GM23338 (cell line): ENCODE data around the gene TBC1D10B. TPM values are rescaled to one million over a fixed set of nuclear protein-coding genes. Genes with fewer than 3 reads are reported as not detected.

Experiments used
- ATAC-seq: fragments of 200-7000 bp; cut with Tn5 transposase; 3 replicates; pipeline ENCODE4 v1.9.1; 2020
- DNase-seq: peaks from one replicate; pipeline ENCODE4 v3.0.0-alpha.2; 2015; ENCODE audit warnings: low spot score
- H2AFZ ChIP-seq: fragments of 200-600 bp; sonication (generic); 2 replicates; pipeline ENCODE4 v1.8.0; 2016; ENCODE audit warnings: antibody characterized with exemption, mild to moderate bottlenecking, moderate library complexity
- H3F3A ChIP-seq: fragments of 200-600 bp; sonication (generic); replicated peaks from 2 replicates; pipeline ENCODE4 v1.8.0; 2017; ENCODE audit warnings: antibody characterized with exemption, mixed run types, low read depth
- H3K27ac ChIP-seq: fragments of 200-600 bp; sonication (generic); 2 replicates; pipeline ENCODE4 v1.6.1; 2016; ENCODE audit warnings: low read depth
- H3K27me3 ChIP-seq: fragments of 200-600 bp; sonication (generic); 2 replicates; pipeline ENCODE4 v1.8.0; 2016; ENCODE audit warnings: mild to moderate bottlenecking, mixed run types, moderate library complexity; ENCODE audit not compliant: insufficient read depth
- H3K36me3 ChIP-seq: fragments of 200-600 bp; sonication (generic); 2 replicates; pipeline ENCODE4 v1.8.0; 2016; ENCODE audit warnings: mild to moderate bottlenecking; ENCODE audit not compliant: insufficient read depth
- H3K4me1 ChIP-seq: fragments of 200-600 bp; sonication (generic); 2 replicates; pipeline ENCODE4 v1.8.0; 2016; ENCODE audit warnings: mild to moderate bottlenecking, moderate library complexity; ENCODE audit not compliant: insufficient read depth
- H3K4me2 ChIP-seq: fragments of 200-600 bp; sonication (generic); 2 replicates; pipeline ENCODE4 v1.7.1; 2017; ENCODE audit warnings: mixed run types
- H3K4me3 ChIP-seq: fragments of 200-600 bp; sonication (generic); 2 replicates; pipeline ENCODE4 v1.6.1; 2016; ENCODE audit warnings: mixed run types
- H3K79me2 ChIP-seq: fragments of 200-600 bp; sonication (generic); replicated peaks from 2 replicates; pipeline ENCODE4 v1.8.0; 2017; ENCODE audit warnings: mild to moderate bottlenecking; ENCODE audit not compliant: insufficient read depth
- H3K9me2 ChIP-seq: fragments of 200-600 bp; sonication (generic); 2 replicates; pipeline ENCODE4 v1.8.0; 2017; ENCODE audit not compliant: insufficient read depth
- H4K20me1 ChIP-seq: fragments of 200-600 bp; sonication (generic); replicated peaks from 2 replicates; pipeline ENCODE4 v1.8.0; 2017; ENCODE audit warnings: mild to moderate bottlenecking; ENCODE audit not compliant: insufficient read depth
- H3K27ac Mint-ChIP-seq: 2 replicates; pipeline ENCODE4 v1.8.0; 2020; ENCODE audit warnings: inconsistent platforms, mild to moderate bottlenecking, moderate library complexity, mixed read lengths
- H3K27me3 Mint-ChIP-seq: 3 replicates; pipeline ENCODE4 v1.8.0; 2022; ENCODE audit warnings: low read depth, mild to moderate bottlenecking, moderate library complexity, mixed read lengths, inconsistent platforms; ENCODE audit not compliant: insufficient read depth, poor library complexity
- H3K36me3 Mint-ChIP-seq: 3 replicates; pipeline ENCODE4 v1.8.0; 2021; ENCODE audit warnings: low read depth, mild to moderate bottlenecking, inconsistent platforms, moderate library complexity, mixed read lengths
- H3K4me1 Mint-ChIP-seq: 3 replicates; pipeline ENCODE4 v1.8.0; 2020; ENCODE audit warnings: mild to moderate bottlenecking, inconsistent platforms, mixed read lengths
- H3K4me3 Mint-ChIP-seq: 3 replicates; pipeline ENCODE4 v1.8.0; 2021; ENCODE audit warnings: moderate library complexity, mild to moderate bottlenecking, inconsistent platforms, mixed read lengths
- H3K9me3 Mint-ChIP-seq: 3 replicates; pipeline ENCODE4 v1.8.0; 2020; ENCODE audit warnings: moderate library complexity, mild to moderate bottlenecking, inconsistent platforms, mixed read lengths
- CREB1 ChIP-seq: fragments of 250-450 bp; sonication (Bioruptor Pico); IDR thresholded peaks from 2 replicates; pipeline ENCODE4 v1.5.0; 2020; ENCODE audit warnings: low read depth, mild to moderate bottlenecking, moderate library complexity
- CTCF ChIP-seq, 2 experiments: fragments of 200-600 bp in 1 of 2; sonication (generic) in 1 of 2; conservative IDR thresholded peaks; 2 replicates each; pipeline versions ENCODE4 v1.5.1 to v1.6.1; 2016 to 2017; ENCODE audit warnings: antibody characterized with exemption in 2 of 2, low read depth in 2 of 2, mild to moderate bottlenecking in 2 of 2, moderate library complexity in 1 of 2
- EZH2phosphoT487 ChIP-seq: fragments of 200-600 bp; sonication (generic); IDR thresholded peaks from one replicate; pipeline ENCODE4 v1.8.1; 2018; ENCODE audit warnings: antibody characterized with exemption; ENCODE audit not compliant: unreplicated experiment
- JUNB ChIP-seq: IDR thresholded peaks from one replicate; pipeline ENCODE4 v1.6.1; 2016; ENCODE audit warnings: antibody characterized with exemption; ENCODE audit not compliant: unreplicated experiment
- NANOG ChIP-seq: IDR thresholded peaks from 2 replicates; pipeline ENCODE4 v1.6.1; 2016; ENCODE audit warnings: antibody characterized with exemption, borderline replicate concordance
- STAT1 ChIP-seq: IDR thresholded peaks from one replicate; pipeline ENCODE4 v1.6.1; 2016; ENCODE audit warnings: antibody characterized with exemption; ENCODE audit not compliant: unreplicated experiment
- ZNF114 ChIP-seq: fragments of 250-450 bp; sonication (Bioruptor Pico); IDR thresholded peaks from 2 replicates; pipeline ENCODE4 v1.5.0; 2020; ENCODE audit warnings: mild to moderate bottlenecking, moderate library complexity
- ZNF331 ChIP-seq: fragments of 250-450 bp; sonication (Bioruptor Pico); IDR thresholded peaks from 2 replicates; pipeline ENCODE4 v1.5.0; 2020; ENCODE audit warnings: low read depth, mild to moderate bottlenecking, moderate library complexity
- polyA plus RNA-seq: library from polyadenylated mRNA; unstranded; fragments of >200 nt; fragmentation: Nextera tagmentation; extraction: Ambion mirVana; gene quantifications from 2 replicates; pipeline ENCODE4 v1.2.1, GENCODE V29; 2016
- total RNA-seq: library from RNA; depleted of rRNA; stranded (reverse); fragments of >200 nt; shearing (Covaris generic); gene quantifications from 2 replicates; pipeline ENCODE4 v1.2.3, GENCODE V29; 2014
- TF ChIP-seq, protein P1 (sequence below): fragments of 250-450 bp; sonication (Bioruptor Pico); IDR thresholded peaks from 2 replicates; pipeline ENCODE4 v1.5.0; 2020; ENCODE audit warnings: mild to moderate bottlenecking, moderate library complexity

TBC1D10B gene
- total and polyA plus RNA-seq, 2 experiments from 2014 or later, result 13.3 to 30.8 TPM

DNA sequence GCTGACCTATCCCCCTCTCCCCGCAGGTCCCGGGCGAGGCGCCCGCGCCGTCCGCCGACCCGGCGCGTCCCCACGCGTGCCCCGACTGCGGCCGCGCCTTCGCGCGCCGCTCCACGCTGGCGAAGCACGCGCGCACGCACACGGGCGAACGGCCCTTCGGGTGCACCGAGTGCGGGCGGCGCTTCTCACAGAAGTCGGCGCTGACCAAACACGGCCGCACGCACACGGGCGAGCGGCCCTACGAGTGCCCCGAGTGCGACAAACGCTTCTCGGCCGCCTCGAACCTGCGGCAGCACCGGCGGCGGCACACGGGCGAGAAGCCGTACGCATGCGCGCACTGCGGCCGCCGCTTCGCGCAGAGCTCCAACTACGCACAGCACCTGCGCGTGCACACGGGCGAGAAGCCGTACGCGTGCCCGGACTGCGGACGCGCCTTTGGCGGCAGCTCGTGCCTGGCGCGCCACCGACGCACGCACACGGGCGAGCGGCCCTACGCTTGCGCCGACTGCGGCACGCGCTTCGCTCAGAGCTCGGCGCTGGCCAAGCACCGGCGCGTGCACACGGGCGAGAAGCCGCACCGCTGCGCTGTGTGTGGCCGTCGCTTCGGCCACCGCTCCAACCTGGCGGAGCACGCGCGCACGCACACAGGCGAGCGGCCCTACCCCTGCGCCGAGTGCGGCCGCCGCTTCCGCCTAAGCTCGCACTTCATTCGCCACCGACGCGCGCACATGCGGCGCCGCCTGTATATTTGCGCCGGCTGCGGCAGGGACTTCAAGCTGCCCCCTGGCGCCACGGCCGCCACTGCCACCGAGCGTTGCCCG is 47.4 kb upstream of the TBC1D10B start (continued):
- TF ChIP-seq, protein P1, sequence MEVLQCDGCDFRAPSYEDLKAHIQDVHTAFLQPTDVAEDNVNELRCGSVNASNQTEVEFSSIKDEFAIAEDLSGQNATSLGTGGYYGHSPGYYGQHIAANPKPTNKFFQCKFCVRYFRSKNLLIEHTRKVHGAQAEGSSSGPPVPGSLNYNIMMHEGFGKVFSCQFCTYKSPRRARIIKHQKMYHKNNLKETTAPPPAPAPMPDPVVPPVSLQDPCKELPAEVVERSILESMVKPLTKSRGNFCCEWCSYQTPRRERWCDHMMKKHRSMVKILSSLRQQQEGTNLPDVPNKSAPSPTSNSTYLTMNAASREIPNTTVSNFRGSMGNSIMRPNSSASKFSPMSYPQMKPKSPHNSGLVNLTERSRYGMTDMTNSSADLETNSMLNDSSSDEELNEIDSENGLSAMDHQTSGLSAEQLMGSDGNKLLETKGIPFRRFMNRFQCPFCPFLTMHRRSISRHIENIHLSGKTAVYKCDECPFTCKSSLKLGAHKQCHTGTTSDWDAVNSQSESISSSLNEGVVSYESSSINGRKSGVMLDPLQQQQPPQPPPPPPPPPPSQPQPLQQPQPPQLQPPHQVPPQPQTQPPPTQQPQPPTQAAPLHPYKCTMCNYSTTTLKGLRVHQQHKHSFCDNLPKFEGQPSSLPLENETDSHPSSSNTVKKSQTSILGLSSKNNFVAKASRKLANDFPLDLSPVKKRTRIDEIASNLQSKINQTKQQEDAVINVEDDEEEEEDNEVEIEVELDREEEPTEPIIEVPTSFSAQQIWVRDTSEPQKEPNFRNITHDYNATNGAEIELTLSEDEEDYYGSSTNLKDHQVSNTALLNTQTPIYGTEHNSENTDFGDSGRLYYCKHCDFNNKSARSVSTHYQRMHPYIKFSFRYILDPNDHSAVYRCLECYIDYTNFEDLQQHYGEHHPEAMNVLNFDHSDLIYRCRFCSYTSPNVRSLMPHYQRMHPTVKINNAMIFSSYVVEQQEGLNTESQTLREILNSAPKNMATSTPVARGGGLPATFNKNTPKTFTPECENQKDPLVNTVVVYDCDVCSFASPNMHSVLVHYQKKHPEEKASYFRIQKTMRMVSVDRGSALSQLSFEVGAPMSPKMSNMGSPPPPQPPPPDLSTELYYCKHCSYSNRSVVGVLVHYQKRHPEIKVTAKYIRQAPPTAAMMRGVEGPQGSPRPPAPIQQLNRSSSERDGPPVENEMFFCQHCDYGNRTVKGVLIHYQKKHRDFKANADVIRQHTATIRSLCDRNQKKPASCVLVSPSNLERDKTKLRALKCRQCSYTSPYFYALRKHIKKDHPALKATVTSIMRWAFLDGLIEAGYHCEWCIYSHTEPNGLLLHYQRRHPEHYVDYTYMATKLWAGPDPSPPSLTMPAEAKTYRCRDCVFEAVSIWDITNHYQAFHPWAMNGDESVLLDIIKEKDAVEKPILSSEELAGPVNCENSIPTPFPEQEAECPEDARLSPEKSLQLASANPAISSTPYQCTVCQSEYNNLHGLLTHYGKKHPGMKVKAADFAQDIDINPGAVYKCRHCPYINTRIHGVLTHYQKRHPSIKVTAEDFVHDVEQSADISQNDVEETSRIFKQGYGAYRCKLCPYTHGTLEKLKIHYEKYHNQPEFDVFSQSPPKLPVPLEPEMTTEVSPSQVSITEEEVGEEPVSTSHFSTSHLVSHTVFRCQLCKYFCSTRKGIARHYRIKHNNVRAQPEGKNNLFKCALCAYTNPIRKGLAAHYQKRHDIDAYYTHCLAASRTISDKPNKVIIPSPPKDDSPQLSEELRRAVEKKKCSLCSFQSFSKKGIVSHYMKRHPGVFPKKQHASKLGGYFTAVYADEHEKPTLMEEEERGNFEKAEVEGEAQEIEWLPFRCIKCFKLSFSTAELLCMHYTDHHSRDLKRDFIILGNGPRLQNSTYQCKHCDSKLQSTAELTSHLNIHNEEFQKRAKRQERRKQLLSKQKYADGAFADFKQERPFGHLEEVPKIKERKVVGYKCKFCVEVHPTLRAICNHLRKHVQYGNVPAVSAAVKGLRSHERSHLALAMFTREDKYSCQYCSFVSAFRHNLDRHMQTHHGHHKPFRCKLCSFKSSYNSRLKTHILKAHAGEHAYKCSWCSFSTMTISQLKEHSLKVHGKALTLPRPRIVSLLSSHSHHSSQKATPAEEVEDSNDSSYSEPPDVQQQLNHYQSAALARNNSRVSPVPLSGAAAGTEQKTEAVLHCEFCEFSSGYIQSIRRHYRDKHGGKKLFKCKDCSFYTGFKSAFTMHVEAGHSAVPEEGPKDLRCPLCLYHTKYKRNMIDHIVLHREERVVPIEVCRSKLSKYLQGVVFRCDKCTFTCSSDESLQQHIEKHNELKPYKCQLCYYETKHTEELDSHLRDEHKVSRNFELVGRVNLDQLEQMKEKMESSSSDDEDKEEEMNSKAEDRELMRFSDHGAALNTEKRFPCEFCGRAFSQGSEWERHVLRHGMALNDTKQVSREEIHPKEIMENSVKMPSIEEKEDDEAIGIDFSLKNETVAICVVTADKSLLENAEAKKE, result no peak

- Mint-ChIP-seq H3K9me3 (no peaks in the 10 kb centered on the region), H3K27me3 (peaks cover 12% of the 10 kb centered on the region), H3K36me3 (peaks cover 42% of the 10 kb centered on the region), H3K4me1 (peaks cover 11% of the 10 kb centered on the region), H3K4me3 (peak overlapping the region; percentile 41), H3K27ac (no peak overlapping the region)
- Histone ChIP-seq H2AFZ (no peak overlapping the region; the same call in 1 of the 2 replicates), H3K79me2 (0 out of 2 replicates have a peak, but pooled peaks cover 3% of the 10 kb centered on the region), H3K36me3 (peaks cover 3% of the 10 kb centered on the region), H3K4me1 (no peaks in the 10 kb centered on the region), H4K20me1 (peaks cover 36% of the 10 kb centered on the region), H3K4me3 (peak overlapping the region; percentile 62), H3K9me2 (no peaks in the 10 kb centered on the region), H3K27me3 (no peaks in the 10 kb centered on the region), H3F3A (peaks cover 35% of the 10 kb centered on the region), H3K27ac (no peak overlapping the region), H3K4me2 (peak overlapping the region; percentile 79)
- DNase-seq (peak; percentile 39), ATAC-seq (peak; percentile 7)
- TF ChIP-seq ZNF114 (CRISPR knock-in tag), result no peak
- TF ChIP-seq CREB1 (CRISPR knock-in tag), result no peak
- TF ChIP-seq STAT1, result no peak
- TF ChIP-seq NANOG, result no peak
- no peak for TF ChIP-seq ZNF331
- TF ChIP-seq JUNB, result no peak
- no peak for TF ChIP-seq EZH2phosphoT487
- no peak for TF ChIP-seq CTCF (conservative IDR thresholded peaks at IDR 0.05; ENCODE audit: low read depth in 2 of 2)
Measured at GRCh38 chr16:30416624-30417528, 46.6 kb upstream of the TBC1D10B start.
